NCI-H1105 treated with DMSO at 0.1 percent for 48 hours (cell line): Measurements from ENCODE around the gene MTG1.
A peak's percentile ranks its signal among the peaks of the same experiment; 100 is the strongest.

Experiments used
- DNase-seq: peaks from one replicate; lab custom pipeline; 2025; lab: John Stamatoyannopoulos, UW

Gene MTG1, protein sequence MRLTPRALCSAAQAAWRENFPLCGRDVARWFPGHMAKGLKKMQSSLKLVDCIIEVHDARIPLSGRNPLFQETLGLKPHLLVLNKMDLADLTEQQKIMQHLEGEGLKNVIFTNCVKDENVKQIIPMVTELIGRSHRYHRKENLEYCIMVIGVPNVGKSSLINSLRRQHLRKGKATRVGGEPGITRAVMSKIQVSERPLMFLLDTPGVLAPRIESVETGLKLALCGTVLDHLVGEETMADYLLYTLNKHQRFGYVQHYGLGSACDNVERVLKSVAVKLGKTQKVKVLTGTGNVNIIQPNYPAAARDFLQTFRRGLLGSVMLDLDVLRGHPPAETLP

GRCh38 chr10:133394064-133394663, at the start of gene MTG1:
MTG1 (plus strand) TSS chr10:133394157; CDS start chr10:133394221, 64 bp downstream.
- DNase-seq, result peak; percentile 75

GRCh38 chr10:133344236-133344635, 49.7 kb upstream of the MTG1 start:
- DNase-seq, result no peak

- DNase-seq, result no peak
Measured at GRCh38 chr10:133346413-133346812, 47.5 kb upstream of the MTG1 start.

GRCh38 chr10:133347710-133348517, 46.0 kb upstream of the MTG1 start:
- no peak for DNase-seq

- DNase-seq, result no peak
Measured at GRCh38 chr10:133349160-133349568, 44.8 kb upstream of the MTG1 start.

DNA sequence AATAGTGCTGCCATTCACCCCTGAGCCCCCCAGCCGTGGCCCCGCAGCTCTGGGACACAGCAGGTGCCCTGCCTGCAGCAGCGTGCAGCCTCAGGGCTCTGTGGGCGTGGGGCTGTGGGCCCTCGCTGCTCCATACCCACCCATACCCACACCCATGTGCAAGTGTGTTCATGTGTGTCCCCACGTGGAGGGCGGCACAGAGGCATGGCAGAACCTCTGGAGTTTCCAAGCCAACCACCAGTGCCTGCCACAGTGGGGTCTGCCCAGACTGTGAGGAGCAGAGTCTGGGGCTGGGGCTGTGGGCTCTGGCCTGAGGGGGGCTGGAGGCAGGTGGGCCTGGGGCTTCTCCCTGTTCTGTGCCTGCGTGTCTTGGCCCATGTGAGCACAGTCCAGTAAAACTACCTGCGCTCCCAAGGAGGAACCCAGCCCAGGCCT, 44.4 kb upstream of the MTG1 start:
- DNase-seq, result no peak

DNA sequence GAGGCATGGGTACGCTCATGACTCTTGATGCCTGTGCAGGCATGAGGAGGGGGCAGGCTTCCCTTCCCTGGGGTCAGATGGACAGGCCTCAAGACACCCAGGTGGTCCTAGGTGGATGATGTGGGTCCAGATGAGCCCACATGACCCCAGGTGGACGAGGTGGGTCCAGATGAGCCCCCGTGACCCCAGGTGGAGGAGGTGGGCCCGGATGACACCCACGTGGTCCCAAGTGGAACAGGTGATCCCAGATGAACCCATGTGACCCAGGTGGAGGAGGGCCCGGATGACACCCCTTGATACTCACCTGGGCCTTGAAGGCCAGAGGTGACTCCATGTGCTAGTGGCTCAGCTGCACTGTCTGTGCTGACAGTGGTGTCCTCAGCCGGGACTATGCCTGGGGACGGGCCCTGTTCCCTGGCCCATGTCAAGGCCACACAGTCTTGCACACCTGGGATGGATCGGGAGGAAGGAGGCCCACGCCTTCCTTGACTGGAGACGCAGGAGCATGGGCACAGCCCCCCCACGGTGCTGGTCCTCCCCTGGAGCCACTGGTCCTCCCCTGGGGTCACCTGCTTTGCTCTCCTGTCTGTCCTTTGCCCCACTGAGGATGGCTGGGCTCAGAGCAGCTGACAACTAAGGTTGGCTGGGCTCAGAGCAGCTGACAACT, 43.5 kb upstream of the MTG1 start:
- DNase-seq, result no peak

DNA sequence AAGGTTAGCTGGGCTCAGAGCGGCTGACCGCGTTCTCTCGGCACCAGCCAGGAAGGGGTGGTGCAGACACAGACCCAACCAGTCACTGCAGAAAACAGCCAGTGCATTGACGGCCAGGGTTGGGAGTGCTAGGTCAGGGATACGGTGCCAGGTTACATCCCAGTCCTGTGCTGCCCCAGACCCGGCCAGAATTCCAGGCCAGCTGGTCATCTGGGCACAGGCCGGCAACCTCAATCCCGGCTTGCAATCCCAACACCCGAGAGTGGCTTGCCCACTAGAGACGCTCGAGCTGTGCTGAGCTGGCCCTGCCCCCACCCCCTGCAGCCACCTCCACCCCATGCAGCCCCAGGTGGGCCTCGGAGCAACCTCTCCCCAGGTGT, 43.0 kb upstream of the MTG1 start:
- no peak for DNase-seq

- no peak for DNase-seq
Measured at GRCh38 chr10:133351408-133352318, 42.3 kb upstream of the MTG1 start.

DNA sequence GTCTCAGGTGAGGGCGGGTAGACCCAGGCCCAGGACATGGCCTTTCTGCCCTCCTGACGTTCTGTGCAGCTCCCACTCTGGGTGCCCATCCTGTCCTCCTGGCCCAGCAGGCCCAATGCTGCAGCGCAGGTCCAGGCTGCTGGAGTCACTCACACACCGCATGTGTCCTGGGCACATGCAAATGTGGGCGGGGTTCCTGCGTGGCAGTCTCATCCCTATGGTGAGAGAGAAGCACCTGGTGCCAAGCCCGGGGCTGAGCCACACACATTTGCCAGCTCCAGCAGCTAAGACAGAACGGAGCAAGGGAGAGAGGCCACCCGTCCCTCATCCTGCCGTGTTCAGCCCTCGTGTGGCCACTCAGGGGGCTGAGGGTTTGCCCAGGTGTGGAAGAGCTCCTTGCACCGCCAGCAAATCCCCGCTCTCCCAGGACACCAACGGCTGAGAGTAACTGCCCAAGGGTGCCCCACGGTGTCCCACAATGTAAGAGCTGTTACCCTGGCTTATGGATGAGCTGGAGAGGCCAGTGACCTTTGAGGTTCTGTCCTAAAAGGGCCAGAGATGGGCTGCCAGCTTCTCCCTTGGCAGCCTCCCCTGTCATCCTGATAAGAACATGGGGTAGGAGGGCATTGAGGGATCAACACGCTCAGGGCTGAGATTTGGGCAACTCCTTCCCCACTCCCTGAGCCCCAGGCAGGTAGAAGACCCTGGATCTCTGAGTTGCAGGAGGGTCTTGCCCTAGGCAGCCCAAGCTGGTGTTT, 40.6 kb upstream of the MTG1 start:
- DNase-seq, result no peak

DNA sequence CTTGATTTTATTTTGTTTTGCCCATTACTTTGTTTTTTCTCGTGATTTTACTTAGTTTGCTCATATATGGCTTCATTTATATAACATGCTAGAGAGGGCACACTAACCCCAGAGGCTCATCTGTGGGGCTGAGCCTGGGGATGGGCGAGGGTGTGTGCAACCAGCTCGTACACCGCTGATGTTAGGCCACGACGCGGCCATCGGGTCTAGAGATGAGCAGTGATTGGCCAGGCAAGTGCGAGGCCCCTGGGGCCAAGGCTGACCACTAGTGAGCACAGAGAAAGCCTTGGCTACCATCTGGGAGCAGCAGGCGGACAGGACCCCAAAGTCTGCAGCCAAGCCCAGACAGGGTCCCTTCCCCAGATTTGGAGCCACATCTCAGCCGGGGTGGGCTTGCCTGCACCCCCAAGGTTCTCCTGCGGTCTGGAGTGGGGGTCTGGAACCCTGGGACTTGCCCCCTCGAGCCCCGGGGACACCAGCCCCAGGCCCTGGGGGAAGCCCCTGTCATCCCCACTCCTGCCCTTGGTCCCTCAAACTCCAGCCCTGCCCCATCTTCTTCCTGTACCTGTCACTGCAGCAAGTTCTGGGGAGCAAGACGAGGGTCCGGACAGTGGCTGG, 39.9 kb upstream of the MTG1 start:
- DNase-seq, result no peak

DNA sequence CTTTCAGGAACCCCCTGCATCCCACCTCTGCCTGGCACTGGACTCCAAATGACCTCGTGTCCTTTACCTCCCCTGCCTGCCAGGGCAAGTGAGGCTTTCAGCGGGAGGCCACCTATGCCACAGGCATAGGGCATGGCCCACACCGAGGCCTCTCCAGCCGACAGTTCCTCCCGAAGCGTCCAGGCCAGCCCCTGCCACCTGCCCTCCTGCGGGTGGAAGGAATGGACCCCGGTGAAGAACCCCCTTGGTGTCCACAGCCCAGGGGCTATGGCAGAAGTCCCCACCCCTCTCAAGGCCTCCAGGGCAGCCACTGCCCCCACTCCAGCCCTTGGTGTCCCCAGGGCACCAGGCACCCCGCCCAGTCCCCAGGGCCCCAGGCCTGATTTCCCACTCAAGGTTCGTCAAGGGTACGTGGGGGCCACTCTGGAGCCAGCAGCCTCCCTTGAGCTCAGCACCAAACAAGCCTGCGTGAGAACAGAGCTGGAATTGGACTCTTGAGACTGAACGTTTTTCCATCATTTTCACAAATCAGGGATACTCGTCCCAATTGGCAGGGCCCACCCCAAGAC, 39.2 kb upstream of the MTG1 start:
- DNase-seq, result no peak

DNA sequence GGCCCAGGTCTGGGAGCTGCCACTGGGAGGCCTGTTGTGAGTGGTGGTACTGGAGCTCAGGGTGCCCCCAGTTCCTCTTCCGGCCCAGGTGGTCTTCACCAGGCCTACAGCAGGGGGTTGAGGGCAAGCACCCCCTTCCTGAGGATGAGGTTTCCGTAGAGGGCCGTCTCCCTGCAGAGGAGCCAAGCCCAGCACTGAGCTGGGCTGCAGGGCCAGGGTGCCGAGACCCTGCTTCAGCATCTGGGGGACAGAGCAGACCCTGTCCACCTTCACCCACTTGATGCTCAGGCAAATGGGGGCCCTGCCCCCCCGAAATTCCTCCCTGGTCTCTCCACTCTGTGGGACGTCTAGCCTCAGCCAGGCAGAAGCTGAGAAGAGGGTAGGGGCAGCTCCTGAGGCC, 38.7 kb upstream of the MTG1 start:
- no peak for DNase-seq

DNA sequence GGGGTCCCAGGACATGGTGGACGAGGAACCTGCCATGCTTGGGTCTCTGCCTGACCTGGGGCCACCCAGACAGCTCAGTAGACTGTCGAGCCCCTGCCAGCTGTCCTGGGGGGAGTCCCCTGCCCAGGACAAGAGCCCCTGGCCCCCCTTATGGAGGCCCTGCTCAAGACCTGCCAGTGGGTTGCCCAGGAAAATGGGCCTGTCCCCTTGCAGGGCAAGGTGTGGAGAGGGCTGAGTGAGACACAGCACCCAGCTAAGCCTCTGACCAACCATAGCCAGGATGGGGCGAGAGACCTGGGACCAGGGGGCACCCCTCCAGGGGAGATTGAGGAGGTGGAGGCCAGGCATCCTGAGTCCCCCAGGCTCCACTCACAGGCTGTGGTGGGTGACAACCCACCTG, 38.0 kb upstream of the MTG1 start:
- no peak for DNase-seq

DNA sequence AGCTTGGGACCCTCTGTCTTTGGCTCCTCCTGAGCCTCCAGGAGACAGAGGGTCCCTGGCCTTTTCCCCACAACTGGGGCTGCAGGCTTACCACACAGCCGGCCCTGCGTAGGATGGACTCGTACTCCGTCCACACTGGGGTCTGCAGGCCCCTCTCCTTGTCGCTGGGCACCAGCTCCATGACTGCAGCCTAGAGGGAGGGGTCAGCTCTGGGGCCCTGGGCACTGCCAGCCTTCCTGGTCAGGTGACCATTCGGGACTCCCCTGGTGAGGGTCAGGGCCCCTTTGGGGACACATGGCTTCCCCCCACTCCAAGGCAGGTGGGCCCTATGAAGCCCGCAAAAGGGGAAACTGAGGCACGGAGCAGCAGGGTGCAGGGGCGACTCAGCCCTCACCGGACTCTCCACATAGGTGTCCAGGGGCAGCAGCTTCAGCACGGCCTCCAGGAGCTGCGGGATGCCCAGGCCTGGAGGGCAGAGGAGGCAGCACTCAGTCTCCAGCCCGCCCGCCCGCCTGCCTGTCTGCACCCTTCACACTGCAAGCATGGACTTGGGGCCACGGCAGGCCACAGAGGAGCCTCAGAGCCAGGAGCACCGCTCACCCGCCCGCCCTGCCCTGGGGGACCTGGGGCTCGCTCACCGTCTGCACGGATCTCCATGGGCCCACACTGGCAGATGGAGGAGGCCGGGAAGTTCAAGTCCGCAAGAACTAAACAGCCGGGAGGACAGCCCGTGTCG, 37.2 kb upstream of the MTG1 start:
- no peak for DNase-seq

DNA sequence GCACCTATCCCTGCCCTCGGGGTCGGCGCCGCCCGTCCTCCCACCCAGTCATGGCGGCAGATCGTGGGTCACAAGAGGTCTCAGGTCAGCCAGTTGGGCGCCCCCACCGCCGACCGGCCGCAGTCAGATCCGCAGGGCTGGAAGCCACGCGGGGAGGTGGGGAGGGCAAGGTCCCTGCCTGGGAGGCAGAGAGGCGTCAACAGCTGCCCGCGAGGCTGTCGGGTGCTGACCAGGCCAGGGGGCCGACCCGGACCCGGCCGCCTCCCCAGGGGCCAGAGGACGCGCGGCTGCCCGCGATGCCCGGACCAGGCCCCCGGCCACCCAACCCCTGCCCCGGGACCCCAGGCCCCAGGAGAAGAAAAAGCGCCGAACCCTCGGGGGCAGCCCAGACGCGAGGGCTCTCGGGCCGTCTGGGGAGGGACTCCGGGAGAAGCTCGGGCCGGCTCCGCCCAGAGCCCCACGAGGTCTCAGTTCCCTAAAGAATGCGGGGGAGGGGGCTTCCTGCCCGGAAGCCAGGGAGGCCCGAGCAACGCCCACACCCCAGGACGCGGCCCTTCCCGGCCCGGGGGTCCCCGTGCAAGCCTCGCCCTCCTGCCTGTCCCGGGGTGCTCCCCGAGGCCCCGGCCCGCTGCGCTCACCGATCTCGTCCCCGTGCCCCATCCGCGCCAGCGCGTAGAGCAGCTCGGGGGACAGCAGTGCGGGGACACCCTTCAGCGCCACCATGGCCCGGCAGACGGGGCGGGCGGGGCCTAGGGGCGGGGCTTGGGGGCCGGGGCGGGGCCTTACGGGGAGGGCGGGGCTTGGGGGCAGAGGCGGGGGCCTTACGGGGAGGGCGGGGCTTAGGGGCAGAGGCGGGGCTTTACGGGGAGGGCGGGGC, 36.4 kb upstream of the MTG1 start, which contains the start of gene FUOM:
TSS of gene FUOM (minus strand) at position 735 of the 877 bp plus-strand sequence. CDS start at position 723, 12 bp downstream.
- no peak for DNase-seq

DNA sequence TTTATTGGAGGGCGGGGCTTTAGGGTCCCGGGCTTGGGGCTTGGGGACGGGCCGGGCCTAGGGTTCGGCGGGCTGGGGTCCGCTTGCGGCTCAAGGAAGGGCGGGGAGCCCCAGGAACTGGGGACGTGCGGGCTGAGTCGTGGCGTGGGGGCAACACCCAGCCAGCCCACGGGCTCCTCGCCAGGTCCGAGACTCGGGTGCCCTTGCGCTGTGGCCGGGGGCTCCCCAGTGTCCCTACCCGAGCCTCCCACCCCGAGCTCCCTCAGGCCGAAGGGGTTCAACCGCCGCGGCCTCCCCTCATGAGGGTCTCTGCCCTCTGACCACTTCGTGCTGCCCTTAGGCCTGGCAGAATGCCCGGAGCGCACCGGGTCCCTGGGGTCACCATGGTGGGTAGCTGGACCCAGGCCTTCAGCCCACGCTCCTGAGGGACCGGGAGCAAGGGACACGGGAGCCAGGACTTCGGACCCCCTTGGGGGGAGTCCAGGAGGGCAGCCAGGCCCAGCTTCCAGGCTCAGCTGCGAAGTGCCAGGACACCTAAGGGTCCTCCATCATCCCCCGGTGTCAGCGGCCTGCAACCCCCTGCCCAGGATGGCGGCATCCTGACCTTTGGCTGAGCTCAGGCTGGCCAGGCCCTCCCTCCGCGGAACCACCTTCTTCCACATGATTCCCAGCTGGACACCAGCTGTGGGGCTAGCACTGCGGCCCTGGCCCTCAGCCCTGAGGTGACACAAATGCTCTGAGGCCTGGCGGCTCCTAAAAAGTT, 35.6 kb upstream of the MTG1 start:
- DNase-seq, result no peak
